ENCODE results near the gene LETM1. TPM values are rescaled to one million over a fixed set of nuclear protein-coding genes. Genes with fewer than 3 reads are reported as not detected.

LETM1 gene
- total RNA-seq, 2 donors from 2014 or later = 32.1 to 34.5 TPM

GRCh38 chr4:1762264-1763010 lies 93.5 kb downstream of the LETM1 start:
- Histone ChIP-seq H3K4me1 (peaks cover 0 to 28% of the 10 kb centered on the region in 2 donors), H3K4me3 (no peak overlapping the region), H3K9me3 (no peaks in the 10 kb centered on the region), H3K27me3 (no peaks in the 10 kb centered on the region), H3K27ac (no peak overlapping the region), H3K36me3 (no peaks in the 10 kb centered on the region)
- TF ChIP-seq CTCF (IDR thresholded peaks at IDR 0.05) = no peak
- no peak for DNase-seq (ENCODE audit: low spot score)

Other genes with a start within 250 kb of the LETM1 start
- 1 to 10 TPM; 1.0 to 1.9 TPM for gene FAM53A, start 171.8 kb downstream of the LETM1 start, total RNA-seq
- gene SLBP, start 143.8 kb downstream of the LETM1 start, total RNA-seq = 10 to 100 TPM; 15.6 to 20.1 TPM
- gene TMEM129, start 134.8 kb downstream of the LETM1 start, total RNA-seq = 10 to 100 TPM; 59.0 to 75.4 TPM
- 1 to 10 TPM; 3.7 to 5.3 TPM for gene TACC3, start 134.6 kb downstream of the LETM1 start, total RNA-seq
- 10 to 100 TPM in 1 of 2 donors, 1 to 10 TPM in 1; 2.6 to 15.4 TPM for gene FGFR3, start 62.9 kb downstream of the LETM1 start, total RNA-seq
- 10 to 100 TPM; 23.8 to 36.3 TPM for gene NSD2, start 15.2 kb upstream of the LETM1 start, total RNA-seq
- gene NELFA, start 152.8 kb upstream of the LETM1 start, total RNA-seq = 10 to 100 TPM in 1 of 2 donors, 1 to 10 TPM in 1; 8.0 to 12.7 TPM
- gene NAT8L, start 203.2 kb upstream of the LETM1 start, total RNA-seq = 1 to 10 TPM; 3.0 to 3.2 TPM

Data from right atrium auricular region (tissue), 2 donors.